LNCAP (cell line): ENCODE data around the gene MAPK8.

ENCODE experiments used
- CTCF ChIP-seq: fragments of 450-650 bp; IDR thresholded peaks from 2 replicates; pipeline ENCODE4 v1.5.1; 2017; ENCODE audit warnings: mild to moderate bottlenecking

Gene MAPK8

GRCh38 chr10:48464871-48465736 is 158.6 kb downstream of the MAPK8 start:
- no peak for TF ChIP-seq CTCF

- TF ChIP-seq CTCF: no peak
Measured at GRCh38 chr10:48465860-48466521, 159.5 kb downstream of the MAPK8 start.

GRCh38 chr10:48466611-48467240 is 160.2 kb downstream of the MAPK8 start:
- no peak for TF ChIP-seq CTCF

- TF ChIP-seq CTCF: no peak
Measured at GRCh38 chr10:48467669-48468068, 161.2 kb downstream of the MAPK8 start.

GRCh38 chr10:48468130-48468790 is 161.8 kb downstream of the MAPK8 start:
- TF ChIP-seq CTCF: no peak

- no peak for TF ChIP-seq CTCF
Measured at GRCh38 chr10:48468866-48469511, 162.5 kb downstream of the MAPK8 start.

- no peak for TF ChIP-seq CTCF
Measured at GRCh38 chr10:48469516-48470020, 163.1 kb downstream of the MAPK8 start.
